CD4-positive, alpha-beta T cell (primary cell): ENCODE data around the gene GRIA3. TPM values are rescaled to one million over a fixed set of nuclear protein-coding genes. Genes with fewer than 3 reads are reported as not detected.

ENCODE experiments used
- ATAC-seq: fragments of 200-7000 bp; cut with Tn5 transposase; one replicate; pipeline ENCODE4 v1.10.0; 2022; ENCODE audit warnings: mild to moderate bottlenecking; ENCODE audit not compliant: poor library complexity
- CTCF ChIA-PET: fragments of 350-600 bp; sonication (Branson Sonifier 250); formaldehyde crosslinking; loops from one replicate; lab custom pipeline; 2021; ENCODE audit warnings: antibody characterized with exemption, inconsistent platforms; lab: Charles Lee
- POLR2A ChIA-PET: fragments of 350-600 bp; sonication (Branson Sonifier 250); formaldehyde crosslinking; loops from one replicate; lab custom pipeline; 2021; ENCODE audit warnings: antibody characterized with exemption, inconsistent platforms; lab: Charles Lee
- DNase-seq, 14 experiments: peaks; one replicate each; pipeline ENCODE4 v3.0.0-alpha.2; 2013 to 2020; ENCODE audit warnings: mixed read lengths in 2 of 14
- H3K27ac ChIP-seq, 2 donors: one replicate each; pipeline versions ENCODE4 v1.5.1 to v1.7.0; 2013; ENCODE audit warnings: low read length in 2 of 2, low read depth in 1 of 2, mild to moderate bottlenecking in 1 of 2
- H3K27me3 ChIP-seq, 2 experiments: 1 replicate in 1 of 2; 2 replicates in 1 of 2; pipeline versions ENCODE4 v1.6.1 to v1.7.0; 2013; ENCODE audit warnings: low read length in 2 of 2, control low read depth in 1 of 2, mild to moderate bottlenecking in 1 of 2, moderate library complexity in 1 of 2; ENCODE audit not compliant: insufficient read depth in 2 of 2, control insufficient read depth in 1 of 2
- H3K36me3 ChIP-seq: one replicate; pipeline ENCODE4 v1.6.1; 2013; ENCODE audit warnings: low read length, control low read depth; ENCODE audit not compliant: insufficient read depth
- H3K4me1 ChIP-seq: one replicate; pipeline ENCODE4 v1.6.1; 2013; ENCODE audit warnings: low read length, control low read depth; ENCODE audit not compliant: insufficient read depth
- H3K4me3 ChIP-seq: one replicate; pipeline ENCODE4 v1.5.1; 2013; ENCODE audit warnings: mild to moderate bottlenecking, low read length, moderate library complexity
- H3K9me3 ChIP-seq, 2 experiments: 1 replicate in 1 of 2; 2 replicates in 1 of 2; pipeline versions ENCODE4 v1.6.1 to v1.7.0; 2013; ENCODE audit warnings: low read length in 2 of 2, mild to moderate bottlenecking in 2 of 2, control low read depth in 1 of 2, moderate library complexity in 1 of 2; ENCODE audit not compliant: control insufficient read depth in 1 of 2, insufficient read depth in 1 of 2
- H3K27ac Mint-ChIP-seq: one replicate; pipeline ENCODE4 v1.8.0; 2020; ENCODE audit warnings: mixed read lengths
- H3K27me3 Mint-ChIP-seq: one replicate; pipeline ENCODE4 v1.8.0; 2021; ENCODE audit warnings: mixed read lengths
- H3K36me3 Mint-ChIP-seq: one replicate; pipeline ENCODE4 v1.8.0; 2021; ENCODE audit warnings: low read depth, mixed read lengths
- H3K4me1 Mint-ChIP-seq: one replicate; pipeline ENCODE4 v1.8.0; 2021; ENCODE audit warnings: low read depth, mixed read lengths
- H3K4me3 Mint-ChIP-seq: one replicate; pipeline ENCODE4 v1.8.0; 2020; ENCODE audit warnings: mild to moderate bottlenecking, mixed read lengths
- H3K9me3 Mint-ChIP-seq: one replicate; pipeline ENCODE4 v1.8.0; 2020; ENCODE audit warnings: mixed read lengths
- CTCF ChIP-seq: fragments of 200-600 bp; IDR thresholded peaks from one replicate; pipeline ENCODE4 v1.8.0; 2022; ENCODE audit warnings: antibody characterized with exemption, mild to moderate bottlenecking
- intact Hi-C, 2 experiments: fragments of 100-400 bp; cut with DNase I in 1 of 2; cut with micrococcal nuclease in 1 of 2; formaldehyde crosslinking; loops; one replicate each; pipeline versions ENCODE4 v1.15.1 to v1.9.0; 2023 to 2025; cut with DNase I, micrococcal nuclease
- total RNA-seq, 174 experiments: library from RNA in 2 of 174; stranded (reverse) in 2 of 174; gene quantifications; one replicate each; pipeline ENCODE4 v1.2.3 and lab custom pipeline; 2021 to 2026

The GRIA3 gene
- total RNA-seq, 2 experiments from 2014 or later = not detected

GRCh38 chrX:123464709-123465108 lies 280.6 kb downstream of the GRIA3 start:
- DNase-seq (no peak), ATAC-seq (no peak)
- Histone ChIP-seq H3K4me1 (no peaks in the 10 kb centered on the region), H3K27me3 (no peaks in the 10 kb centered on the region), H3K4me3 (no peak overlapping the region), H3K27ac (no peak overlapping the region), H3K9me3 (no peaks in the 10 kb centered on the region), H3K36me3 (no peaks in the 10 kb centered on the region)
- H3K36me3 Mint-ChIP-seq = no peaks in the 10 kb centered on the region
- no peaks in the 10 kb centered on the region for H3K4me1 Mint-ChIP-seq
- intact Hi-C loops = no loop called here
- TF ChIP-seq CTCF = no peak
- H3K9me3 Mint-ChIP-seq = no peaks in the 10 kb centered on the region
- no peak overlapping the region for H3K27ac Mint-ChIP-seq
- no peak overlapping the region for H3K4me3 Mint-ChIP-seq
- ChIA-PET POLR2A (no interaction called here), CTCF (no interaction called here)
- no peaks in the 10 kb centered on the region for H3K27me3 Mint-ChIP-seq

- no peak overlapping the region for H3K27ac Mint-ChIP-seq
- H3K4me1 Mint-ChIP-seq = no peaks in the 10 kb centered on the region
- H3K36me3 Mint-ChIP-seq = no peaks in the 10 kb centered on the region
- Histone ChIP-seq H3K4me3 (no peak overlapping the region), H3K36me3 (no peaks in the 10 kb centered on the region), H3K4me1 (no peaks in the 10 kb centered on the region), H3K27me3 (peaks cover 0 to 3% of the 10 kb centered on the region in 2 experiments), H3K9me3 (no peaks in the 10 kb centered on the region), H3K27ac (no peak overlapping the region)
- intact Hi-C loops = no loop called here
- H3K9me3 Mint-ChIP-seq = no peaks in the 10 kb centered on the region
- DNase-seq (no peak), ATAC-seq (no peak)
- POLR2A ChIA-PET = no interaction called here
- CTCF ChIA-PET = no interaction called here
- TF ChIP-seq CTCF = no peak
- H3K4me3 Mint-ChIP-seq = no peak overlapping the region
- H3K27me3 Mint-ChIP-seq = no peaks in the 10 kb centered on the region
These were observed 284.4 kb downstream of the GRIA3 start for GRCh38 chrX:123468481-123468880.

- H3K27ac ChIP-seq = no peak overlapping the region
- no peaks in the 10 kb centered on the region for H3K9me3 Mint-ChIP-seq
These were observed 291.1 kb downstream of the GRIA3 start for GRCh38 chrX:123475068-123475724.

More at GRCh38 chrX:123475068-123475724, 291.1 kb downstream of the GRIA3 start:
- Histone ChIP-seq H3K27me3 (peaks cover 0 to 3% of the 10 kb centered on the region in 2 experiments), H3K4me1 (no peaks in the 10 kb centered on the region), H3K4me3 (no peak overlapping the region), H3K9me3 (no peaks in the 10 kb centered on the region), H3K36me3 (no peaks in the 10 kb centered on the region)
- Mint-ChIP-seq H3K27me3 (no peaks in the 10 kb centered on the region), H3K36me3 (no peaks in the 10 kb centered on the region), H3K4me3 (no peak overlapping the region), H3K4me1 (no peaks in the 10 kb centered on the region), H3K27ac (no peak overlapping the region)
- DNase-seq = no peak
- no peak for ATAC-seq
- TF ChIP-seq CTCF = no peak
- POLR2A ChIA-PET = no interaction called here
- CTCF ChIA-PET = no interaction called here
- intact Hi-C loops = no loop called here
